Choroid plexus epithelial cell (primary cell): ENCODE results near the gene PID1.

Source experiments
- DNase-seq: peaks from one replicate; pipeline ENCODE4 v3.0.0-alpha.2; 2010; ENCODE audit warnings: low read depth
- H3K4me3 ChIP-seq: 2 replicates; pipeline ENCODE4 v1.5.1; 2011; ENCODE audit warnings: low read depth, mild to moderate bottlenecking, control low read depth, low read length, moderate library complexity
- CTCF ChIP-seq: conservative IDR thresholded peaks from 2 replicates; pipeline ENCODE4 v1.5.1; 2011; ENCODE audit warnings: low read depth, mild to moderate bottlenecking, control low read depth, inconsistent platforms, low read length, moderate library complexity

PID1 gene

GRCh38 chr2:229003256-229003655 lies 267.8 kb downstream of the PID1 start:
- H3K4me3 ChIP-seq = no peak overlapping the region
- DNase-seq = peak; percentile 35
- TF ChIP-seq CTCF = no peak

- no peak overlapping the region for H3K4me3 ChIP-seq
- no peak for TF ChIP-seq CTCF
- DNase-seq = no peak
Measured at GRCh38 chr2:229001196-229001595, 269.9 kb downstream of the PID1 start.

DNA sequence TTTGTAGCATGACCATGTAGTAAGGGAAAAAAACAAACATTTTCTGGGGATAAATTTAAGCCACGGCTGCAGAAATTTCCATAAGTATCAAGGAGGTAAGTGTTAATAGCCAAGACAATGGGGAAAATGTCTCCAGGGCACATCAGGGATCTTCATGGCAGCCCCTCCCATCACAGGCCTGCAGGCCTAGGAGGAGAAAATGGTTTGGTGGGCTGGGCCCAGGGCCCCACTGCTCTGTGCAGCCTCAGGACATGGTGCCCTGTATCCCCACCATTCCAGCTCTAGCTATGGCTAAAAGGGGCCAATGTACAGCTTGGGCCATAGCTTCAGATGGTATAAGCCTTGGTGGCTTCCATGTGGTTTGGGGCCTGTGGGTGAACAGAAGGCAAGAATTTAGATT lies 271.8 kb downstream of the PID1 start:
- no peak for DNase-seq
- no peak overlapping the region for H3K4me3 ChIP-seq
- TF ChIP-seq CTCF = no peak

DNA sequence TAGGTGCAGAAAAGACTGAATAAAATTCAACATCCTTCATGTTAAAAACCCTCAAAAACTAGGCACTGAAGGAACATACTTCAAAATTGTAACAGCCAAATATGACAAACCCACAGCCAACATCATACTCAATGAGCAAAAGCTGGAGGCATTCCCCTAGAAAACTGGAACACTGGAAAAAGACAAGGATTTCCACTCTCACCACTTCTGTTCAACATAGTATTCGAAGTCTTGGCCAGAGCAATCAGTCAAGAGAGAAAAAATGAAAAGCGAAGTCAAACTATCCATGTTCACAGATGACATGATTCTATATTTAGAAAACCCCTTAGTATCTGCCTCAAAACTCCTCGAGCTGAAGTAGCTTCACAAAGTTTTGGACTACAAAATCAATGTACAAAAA lies 282.3 kb downstream of the PID1 start:
- H3K4me3 ChIP-seq = no peak overlapping the region
- no peak for TF ChIP-seq CTCF
- no peak for DNase-seq

- no peak for TF ChIP-seq CTCF
- no peak for DNase-seq
- H3K4me3 ChIP-seq = no peak overlapping the region
Measured at GRCh38 chr2:228987441-228988155, 283.5 kb downstream of the PID1 start.

GRCh38 chr2:228986961-228987360 lies 284.1 kb downstream of the PID1 start:
- no peak for DNase-seq
- H3K4me3 ChIP-seq = no peak overlapping the region
- no peak for TF ChIP-seq CTCF

GRCh38 chr2:228983700-228984099 lies 287.4 kb downstream of the PID1 start:
- no peak overlapping the region for H3K4me3 ChIP-seq
- TF ChIP-seq CTCF = no peak
- no peak for DNase-seq
